Stimulated activated CD8-positive, alpha-beta memory T cell treated with anti-CD3 and anti-CD28 coated beads, Interleukin-7, amount 100 ng/mL, for 48 hours (primary cell): Measurements from ENCODE around the gene ZNF548.

Experiments used
- DNase-seq, 2 donors: peaks; one replicate each; pipeline ENCODE4 v3.0.0-alpha.2; 2020; ENCODE audit warnings: low read depth in 1 of 2; ENCODE audit errors: extremely low read depth in 1 of 2

ZNF548 gene

GRCh38 chr19:57395710-57396109 is 6.1 kb downstream of the ZNF548 start:
- no peak for DNase-seq

- DNase-seq, result no peak
Measured at GRCh38 chr19:57398868-57399267, 9.2 kb downstream of the ZNF548 start.

- no peak for DNase-seq
Measured at GRCh38 chr19:57403737-57404563, 14.3 kb downstream of the ZNF548 start.

GRCh38 chr19:57406516-57407123 is 17.0 kb downstream of the ZNF548 start:
- peak; percentile 43 to 49 for DNase-seq

- peak; percentile 76 to 89 for DNase-seq
Measured at GRCh38 chr19:57410877-57411671, 21.4 kb downstream of the ZNF548 start, which contains the start of gene ZNF17. Gene ZNF17 (plus strand): TSS chr19:57411161. CDS start chr19:57413616, 2,455 bp downstream.

GRCh38 chr19:57419439-57419838 is 29.8 kb downstream of the ZNF548 start:
- no peak for DNase-seq

- no peak for DNase-seq
Measured at GRCh38 chr19:57421037-57421436, 31.4 kb downstream of the ZNF548 start.

- DNase-seq, result no peak
Measured at GRCh38 chr19:57434386-57435061, 44.9 kb downstream of the ZNF548 start.

- peak; percentile 86 to 98 for DNase-seq
Measured at GRCh38 chr19:57435062-57435978, 45.7 kb downstream of the ZNF548 start, which contains the start of gene ZNF749. Gene ZNF749 (plus strand): TSS chr19:57435325. CDS start chr19:57435579, 254 bp downstream.

GRCh38 chr19:57436417-57436816 is 46.8 kb downstream of the ZNF548 start:
- DNase-seq, result no peak

GRCh38 chr19:57437931-57438330 is 48.3 kb downstream of the ZNF548 start:
- DNase-seq, result no peak

- no peak for DNase-seq
Measured at GRCh38 chr19:57438925-57439324, 49.3 kb downstream of the ZNF548 start.

GRCh38 chr19:57441979-57442752 is 52.5 kb downstream of the ZNF548 start:
- DNase-seq, result no peak

GRCh38 chr19:57443121-57443696 is 53.6 kb downstream of the ZNF548 start:
- no peak for DNase-seq

- no peak for DNase-seq
Measured at GRCh38 chr19:57452307-57452706, 62.7 kb downstream of the ZNF548 start.
